ENCODE results near the gene OSBPL2. TPM values are rescaled to one million over a fixed set of nuclear protein-coding genes. Genes with fewer than 3 reads are reported as not detected.

Gene OSBPL2
- total RNA-seq, 1 experiment from 2014 or later: 41.4 TPM

DNA sequence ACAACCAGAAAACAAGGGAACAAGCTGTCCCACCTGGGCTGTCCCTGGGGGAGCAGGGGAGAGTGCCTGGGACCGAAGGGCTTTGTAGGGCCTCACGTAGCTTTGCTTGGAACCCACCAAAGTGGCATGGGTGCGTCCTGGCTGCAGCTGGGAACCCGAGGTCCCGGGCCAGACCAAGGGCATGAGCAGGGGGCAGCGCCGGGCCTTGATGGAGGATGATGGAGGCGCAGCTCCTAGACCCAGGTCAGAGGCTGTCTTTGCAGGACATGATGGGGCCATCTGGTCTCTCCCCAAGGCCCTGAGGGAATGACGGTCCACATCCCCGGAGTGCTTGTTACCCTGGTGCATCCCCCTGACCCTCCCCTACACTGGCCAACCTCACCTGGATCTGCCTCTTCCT, 7.6 kb upstream of the OSBPL2 start:
- in situ Hi-C loops (cut with HindIII; ENCODE audit: low pct_unique_long_range_greater_than_20kb, low sequenced_read_pairs) (no loop called here), intact Hi-C loops (cut with micrococcal nuclease; ENCODE audit: unreplicated experiment) (no loop called here)
- H3K4me3 ChIP-seq (ENCODE audit: low read depth in 2 of 2, low read length in 2 of 2): no peak overlapping the region
- H3K27me3 ChIP-seq (ENCODE audit: control insufficient read depth, insufficient read depth, low read length): no peaks in the 10 kb centered on the region
- no peaks in the 10 kb centered on the region; the same call in none of the 2 replicates for H3K4me1 ChIP-seq (ENCODE audit: control insufficient read depth, insufficient read depth, low read length)
- H3K36me3 ChIP-seq (ENCODE audit: control insufficient read depth, insufficient read depth, low read length): no peaks in the 10 kb centered on the region
- ATAC-seq (no peak), DNase-seq (ENCODE audit: low read depth, low spot score) (no peak)
- no peaks in the 10 kb centered on the region for H3K9me3 ChIP-seq (ENCODE audit: control insufficient read depth, insufficient read depth, low read depth, low read length)
- no peak overlapping the region for H3K27ac ChIP-seq (ENCODE audit: low read length)
- TF ChIP-seq POLR2AphosphoS5 (IDR thresholded peaks at IDR 0.05; ENCODE audit: low read depth, low read length) (no peak), TCF7L2 (IDR thresholded peaks at IDR 0.05; ENCODE audit: low read depth, low read length) (no peak), SIN3A (IDR thresholded peaks at IDR 0.05; ENCODE audit: borderline replicate concordance, insufficient read depth, low read depth, low read length) (no peak)
- TF ChIP-seq, protein P1, sequence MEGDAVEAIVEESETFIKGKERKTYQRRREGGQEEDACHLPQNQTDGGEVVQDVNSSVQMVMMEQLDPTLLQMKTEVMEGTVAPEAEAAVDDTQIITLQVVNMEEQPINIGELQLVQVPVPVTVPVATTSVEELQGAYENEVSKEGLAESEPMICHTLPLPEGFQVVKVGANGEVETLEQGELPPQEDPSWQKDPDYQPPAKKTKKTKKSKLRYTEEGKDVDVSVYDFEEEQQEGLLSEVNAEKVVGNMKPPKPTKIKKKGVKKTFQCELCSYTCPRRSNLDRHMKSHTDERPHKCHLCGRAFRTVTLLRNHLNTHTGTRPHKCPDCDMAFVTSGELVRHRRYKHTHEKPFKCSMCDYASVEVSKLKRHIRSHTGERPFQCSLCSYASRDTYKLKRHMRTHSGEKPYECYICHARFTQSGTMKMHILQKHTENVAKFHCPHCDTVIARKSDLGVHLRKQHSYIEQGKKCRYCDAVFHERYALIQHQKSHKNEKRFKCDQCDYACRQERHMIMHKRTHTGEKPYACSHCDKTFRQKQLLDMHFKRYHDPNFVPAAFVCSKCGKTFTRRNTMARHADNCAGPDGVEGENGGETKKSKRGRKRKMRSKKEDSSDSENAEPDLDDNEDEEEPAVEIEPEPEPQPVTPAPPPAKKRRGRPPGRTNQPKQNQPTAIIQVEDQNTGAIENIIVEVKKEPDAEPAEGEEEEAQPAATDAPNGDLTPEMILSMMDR (IDR thresholded peaks at IDR 0.05): no peak
- TF ChIP-seq, protein P2, sequence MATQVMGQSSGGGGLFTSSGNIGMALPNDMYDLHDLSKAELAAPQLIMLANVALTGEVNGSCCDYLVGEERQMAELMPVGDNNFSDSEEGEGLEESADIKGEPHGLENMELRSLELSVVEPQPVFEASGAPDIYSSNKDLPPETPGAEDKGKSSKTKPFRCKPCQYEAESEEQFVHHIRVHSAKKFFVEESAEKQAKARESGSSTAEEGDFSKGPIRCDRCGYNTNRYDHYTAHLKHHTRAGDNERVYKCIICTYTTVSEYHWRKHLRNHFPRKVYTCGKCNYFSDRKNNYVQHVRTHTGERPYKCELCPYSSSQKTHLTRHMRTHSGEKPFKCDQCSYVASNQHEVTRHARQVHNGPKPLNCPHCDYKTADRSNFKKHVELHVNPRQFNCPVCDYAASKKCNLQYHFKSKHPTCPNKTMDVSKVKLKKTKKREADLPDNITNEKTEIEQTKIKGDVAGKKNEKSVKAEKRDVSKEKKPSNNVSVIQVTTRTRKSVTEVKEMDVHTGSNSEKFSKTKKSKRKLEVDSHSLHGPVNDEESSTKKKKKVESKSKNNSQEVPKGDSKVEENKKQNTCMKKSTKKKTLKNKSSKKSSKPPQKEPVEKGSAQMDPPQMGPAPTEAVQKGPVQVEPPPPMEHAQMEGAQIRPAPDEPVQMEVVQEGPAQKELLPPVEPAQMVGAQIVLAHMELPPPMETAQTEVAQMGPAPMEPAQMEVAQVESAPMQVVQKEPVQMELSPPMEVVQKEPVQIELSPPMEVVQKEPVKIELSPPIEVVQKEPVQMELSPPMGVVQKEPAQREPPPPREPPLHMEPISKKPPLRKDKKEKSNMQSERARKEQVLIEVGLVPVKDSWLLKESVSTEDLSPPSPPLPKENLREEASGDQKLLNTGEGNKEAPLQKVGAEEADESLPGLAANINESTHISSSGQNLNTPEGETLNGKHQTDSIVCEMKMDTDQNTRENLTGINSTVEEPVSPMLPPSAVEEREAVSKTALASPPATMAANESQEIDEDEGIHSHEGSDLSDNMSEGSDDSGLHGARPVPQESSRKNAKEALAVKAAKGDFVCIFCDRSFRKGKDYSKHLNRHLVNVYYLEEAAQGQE (IDR thresholded peaks at IDR 0.05; ENCODE audit: insufficient read depth in 1 of 2, low read depth in 2 of 2, low read length in 1 of 2): no peak
- ChIA-PET CTCF (no interaction called here), POLR2A (no interaction called here)
- no TSS peak for BruUV-seq (replicated peaks)

GRCh38 chr20:62231292-62231691, 7.0 kb upstream of the OSBPL2 start:
- BruUV-seq (replicated peaks): no TSS peak
- no peak overlapping the region for H3K27ac ChIP-seq (ENCODE audit: low read length)
- DNase-seq (ENCODE audit: low read depth, low spot score): no peak
- H3K36me3 ChIP-seq (ENCODE audit: control insufficient read depth, insufficient read depth, low read length): no peaks in the 10 kb centered on the region
- in situ Hi-C loops (cut with HindIII; ENCODE audit: low pct_unique_long_range_greater_than_20kb, low sequenced_read_pairs): no loop called here
- no peaks in the 10 kb centered on the region; the same call in none of the 2 replicates for H3K4me1 ChIP-seq (ENCODE audit: control insufficient read depth, insufficient read depth, low read length)
- no peak for ATAC-seq
- intact Hi-C loops (cut with micrococcal nuclease; ENCODE audit: unreplicated experiment): no loop called here
- ChIA-PET CTCF (no interaction called here), POLR2A (no interaction called here)
- H3K4me3 ChIP-seq (ENCODE audit: low read depth in 2 of 2, low read length in 2 of 2): no peak overlapping the region
- H3K9me3 ChIP-seq (ENCODE audit: control insufficient read depth, insufficient read depth, low read depth, low read length): no peaks in the 10 kb centered on the region
- TF ChIP-seq TCF7L2 (IDR thresholded peaks at IDR 0.05; ENCODE audit: low read depth, low read length): no peak
- TF ChIP-seq, protein P1 (IDR thresholded peaks at IDR 0.05): no peak
- no peak for TF ChIP-seq POLR2AphosphoS5 (IDR thresholded peaks at IDR 0.05; ENCODE audit: low read depth, low read length)
- no peaks in the 10 kb centered on the region for H3K27me3 ChIP-seq (ENCODE audit: control insufficient read depth, insufficient read depth, low read length)
